Trophoblast cell (in vitro differentiated cells and primary cell): Measurements from ENCODE around the gene DMXL2.
"Not testable (repeated sequence)": the region's sequence is repeated elsewhere in the genome, so short reads cannot be mapped to it uniquely, and the experiment has no call there.

ENCODE experiments used
- DNase-seq, 2 donors: peaks; one replicate each; pipeline ENCODE4 v3.0.0-alpha.2; 2016
- H2AFZ ChIP-seq: 2 replicates; pipeline ENCODE4 v1.6.1; 2013; ENCODE audit warnings: low read length, moderate library complexity, mild to moderate bottlenecking; ENCODE audit not compliant: insufficient read depth, poor library complexity
- H2AK5ac ChIP-seq: 2 replicates; pipeline ENCODE4 v1.6.1; 2013; ENCODE audit warnings: mild to moderate bottlenecking, low read length
- H2BK120ac ChIP-seq: 2 replicates; pipeline ENCODE4 v1.6.1; 2013; ENCODE audit warnings: low read length, mild to moderate bottlenecking, moderate library complexity; ENCODE audit not compliant: insufficient read depth, poor library complexity
- H2BK12ac ChIP-seq: 2 replicates; pipeline ENCODE4 v1.6.1; 2013; ENCODE audit warnings: mild to moderate bottlenecking, low read length, moderate library complexity
- H2BK5ac ChIP-seq: 2 replicates; pipeline ENCODE4 v1.6.1; 2013; ENCODE audit warnings: low read length, low read depth, moderate library complexity, mild to moderate bottlenecking; ENCODE audit not compliant: poor library complexity
- H3K14ac ChIP-seq: 2 replicates; pipeline ENCODE4 v1.6.1; 2013; ENCODE audit warnings: mild to moderate bottlenecking, low read length
- H3K18ac ChIP-seq: 2 replicates; pipeline ENCODE4 v1.6.1; 2013; ENCODE audit warnings: mild to moderate bottlenecking, low read length
- H3K23ac ChIP-seq: 2 replicates; pipeline ENCODE4 v1.6.1; 2013; ENCODE audit warnings: low read length
- H3K27ac ChIP-seq: 2 replicates; pipeline ENCODE4 v1.5.1; 2013; ENCODE audit warnings: low read depth, mild to moderate bottlenecking, inconsistent platforms, low read length, moderate library complexity
- H3K27me3 ChIP-seq: 2 replicates; pipeline ENCODE4 v1.6.1; 2013; ENCODE audit warnings: inconsistent platforms, mild to moderate bottlenecking, low read length, moderate library complexity; ENCODE audit not compliant: insufficient read depth
- H3K36me3 ChIP-seq, 2 experiments: 1 replicate in 1 of 2; 2 replicates in 1 of 2; pipeline ENCODE4 v1.6.1; 2013; ENCODE audit warnings: low read length in 2 of 2, mild to moderate bottlenecking in 2 of 2, moderate library complexity in 1 of 2; ENCODE audit not compliant: insufficient read depth in 2 of 2, control insufficient read depth in 1 of 2
- H3K4ac ChIP-seq: 2 replicates; pipeline ENCODE4 v1.6.1; 2013; ENCODE audit warnings: low read depth, mild to moderate bottlenecking, low read length, moderate library complexity
- H3K4me1 ChIP-seq, 2 experiments: 1 replicate in 1 of 2; 2 replicates in 1 of 2; pipeline ENCODE4 v1.6.1; 2013; ENCODE audit warnings: low read length in 2 of 2, mild to moderate bottlenecking in 2 of 2, moderate library complexity in 1 of 2; ENCODE audit not compliant: insufficient read depth in 2 of 2, control insufficient read depth in 1 of 2
- H3K4me2 ChIP-seq: 2 replicates; pipeline ENCODE4 v1.6.1; 2013; ENCODE audit warnings: inconsistent platforms, mild to moderate bottlenecking, low read length, moderate library complexity
- H3K4me3 ChIP-seq: 2 replicates; pipeline ENCODE4 v1.5.1; 2013; ENCODE audit warnings: mild to moderate bottlenecking, low read depth, low read length, inconsistent platforms
- H3K79me1 ChIP-seq: one replicate; pipeline ENCODE4 v1.6.1; 2013; ENCODE audit warnings: low read length
- H3K79me2 ChIP-seq: 2 replicates; pipeline ENCODE4 v1.6.1; 2013; ENCODE audit warnings: low read length, mild to moderate bottlenecking; ENCODE audit not compliant: control insufficient read depth, insufficient read depth, poor library complexity
- H3K9ac ChIP-seq: 2 replicates; pipeline ENCODE4 v1.6.1; 2013; ENCODE audit warnings: mild to moderate bottlenecking, low read length
- H3K9me3 ChIP-seq: 2 replicates; pipeline ENCODE4 v1.6.1; 2013; ENCODE audit warnings: low read depth, mild to moderate bottlenecking, control low read depth, inconsistent platforms, low read length; ENCODE audit not compliant: insufficient read depth
- H4K12ac ChIP-seq: 2 replicates; pipeline ENCODE4 v1.6.1; 2013; ENCODE audit warnings: low read depth, mild to moderate bottlenecking, low read length, moderate library complexity
- H4K8ac ChIP-seq: 2 replicates; pipeline ENCODE4 v1.6.1; 2013; ENCODE audit warnings: low read depth, mild to moderate bottlenecking, low read length, moderate library complexity
- H4K91ac ChIP-seq: one replicate; pipeline ENCODE4 v1.6.1; 2013; ENCODE audit warnings: low read depth, mild to moderate bottlenecking, low read length, moderate library complexity
- WGBS: extraction: QIAGEN DNeasy Blood & Tissue Kit; methylation state at CpG from one replicate; pipeline ENCODE4 v1.1.7; 2013; ENCODE audit warnings: missing lambda C conversion rate; ENCODE audit not compliant: insufficient read length, insufficient coverage; ENCODE audit errors: extremely low coverage; 5-methylcytosine and 5-hydroxymethylcytosine counted together

The DMXL2 gene

DNA sequence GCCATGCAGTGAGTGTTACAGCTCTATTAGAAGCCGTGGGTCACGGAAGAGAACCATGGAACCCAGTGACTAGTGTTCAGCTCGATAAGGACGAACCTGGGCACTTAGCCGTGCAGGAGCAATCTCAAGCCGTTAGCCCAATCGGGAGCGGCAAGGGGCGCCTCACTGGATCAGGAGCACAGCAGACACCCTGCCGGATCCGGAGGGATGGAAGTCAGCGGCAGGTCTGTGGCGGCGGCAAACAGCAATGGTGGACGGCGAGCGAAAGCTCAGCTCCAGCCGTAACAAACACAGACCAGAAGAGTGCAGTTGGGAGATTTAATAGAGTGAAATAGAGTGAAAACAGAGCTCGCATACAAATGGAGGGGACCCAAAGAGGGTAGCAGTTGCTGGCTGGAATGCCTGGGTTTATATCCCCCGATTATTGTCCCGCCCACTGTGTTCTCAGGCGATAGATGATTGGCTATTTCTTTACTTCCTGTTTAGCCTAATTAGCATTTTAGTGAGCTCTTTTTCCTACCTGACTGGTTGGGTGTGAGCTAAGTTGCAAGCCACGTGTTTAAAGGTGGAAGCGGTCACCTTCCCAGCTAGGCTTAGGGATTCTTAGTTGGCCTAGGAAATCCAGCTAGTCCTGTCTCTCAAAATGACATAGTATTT, 33.0 kb upstream of the DMXL2 start:
- H4K91ac ChIP-seq, H2BK120ac ChIP-seq, H3K4me1 ChIP-seq, H2BK12ac ChIP-seq, H2BK5ac ChIP-seq, H3K79me2 ChIP-seq, H3K79me1 ChIP-seq, H4K12ac ChIP-seq, H3K9me3 ChIP-seq, H3K27ac ChIP-seq, H3K9ac ChIP-seq, H3K36me3 ChIP-seq, H2AFZ ChIP-seq, H3K14ac ChIP-seq, H3K27me3 ChIP-seq, H3K4me2 ChIP-seq, H3K4ac ChIP-seq, H4K8ac ChIP-seq, H3K18ac ChIP-seq, H3K23ac ChIP-seq, H3K4me3 ChIP-seq, H2AK5ac ChIP-seq: not testable (repeated sequence)
- no CpG with 5 or more reads among the region's 24 CpGs for WGBS
- DNase-seq: peak; percentile 28 to 52

DNA sequence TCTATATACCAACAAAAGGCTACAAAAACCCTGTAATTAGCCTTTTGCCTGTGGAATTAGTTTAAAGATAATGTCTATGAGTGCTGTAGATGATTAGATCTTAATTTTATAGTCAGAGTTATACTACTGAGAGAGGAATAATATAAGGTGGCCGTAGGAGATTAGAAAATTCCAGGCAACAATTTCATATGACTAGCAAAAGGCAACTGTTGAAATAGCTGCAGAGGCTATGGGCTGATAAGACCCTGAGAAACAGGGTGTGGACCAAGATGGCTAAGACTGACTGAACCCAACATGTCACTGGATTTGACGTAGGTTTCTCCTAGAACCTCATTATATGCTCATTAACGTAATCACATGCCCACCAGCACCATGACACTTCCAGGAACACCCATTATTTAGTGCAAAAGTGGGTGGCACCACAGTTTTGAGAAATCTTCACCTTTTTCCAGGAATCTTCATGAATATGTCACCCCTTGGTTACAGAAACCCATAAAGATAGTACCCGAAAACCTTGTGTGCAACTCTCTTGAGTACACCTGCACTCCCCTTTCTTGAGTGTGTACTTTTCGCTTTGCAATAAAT, 29.6 kb upstream of the DMXL2 start:
- Histone ChIP-seq H3K79me2 (no peaks in the 10 kb centered on the region), H3K9ac (no peak overlapping the region), H3K14ac (no peak overlapping the region), H2BK5ac (no peak overlapping the region), H3K23ac (no peak overlapping the region), H2BK12ac (no peak overlapping the region), H3K79me1 (no peaks in the 10 kb centered on the region), H3K4ac (no peak overlapping the region), H4K8ac (no peak overlapping the region), H3K27ac (no peak overlapping the region), H2BK120ac (no peak overlapping the region), H3K9me3 (no peaks in the 10 kb centered on the region), H3K36me3 (no peaks in the 10 kb centered on the region), H3K4me3 (no peak overlapping the region), H4K12ac (no peak overlapping the region), H2AFZ (no peak overlapping the region), H4K91ac (no peak overlapping the region), H3K4me2 (no peak overlapping the region), H3K18ac (no peak overlapping the region), H2AK5ac (no peak overlapping the region), H3K4me1 (no peaks in the 10 kb centered on the region), H3K27me3 (no peaks in the 10 kb centered on the region)
- DNase-seq: no peak
- WGBS: no CpG with 5 or more reads among the region's 5 CpGs

DNA sequence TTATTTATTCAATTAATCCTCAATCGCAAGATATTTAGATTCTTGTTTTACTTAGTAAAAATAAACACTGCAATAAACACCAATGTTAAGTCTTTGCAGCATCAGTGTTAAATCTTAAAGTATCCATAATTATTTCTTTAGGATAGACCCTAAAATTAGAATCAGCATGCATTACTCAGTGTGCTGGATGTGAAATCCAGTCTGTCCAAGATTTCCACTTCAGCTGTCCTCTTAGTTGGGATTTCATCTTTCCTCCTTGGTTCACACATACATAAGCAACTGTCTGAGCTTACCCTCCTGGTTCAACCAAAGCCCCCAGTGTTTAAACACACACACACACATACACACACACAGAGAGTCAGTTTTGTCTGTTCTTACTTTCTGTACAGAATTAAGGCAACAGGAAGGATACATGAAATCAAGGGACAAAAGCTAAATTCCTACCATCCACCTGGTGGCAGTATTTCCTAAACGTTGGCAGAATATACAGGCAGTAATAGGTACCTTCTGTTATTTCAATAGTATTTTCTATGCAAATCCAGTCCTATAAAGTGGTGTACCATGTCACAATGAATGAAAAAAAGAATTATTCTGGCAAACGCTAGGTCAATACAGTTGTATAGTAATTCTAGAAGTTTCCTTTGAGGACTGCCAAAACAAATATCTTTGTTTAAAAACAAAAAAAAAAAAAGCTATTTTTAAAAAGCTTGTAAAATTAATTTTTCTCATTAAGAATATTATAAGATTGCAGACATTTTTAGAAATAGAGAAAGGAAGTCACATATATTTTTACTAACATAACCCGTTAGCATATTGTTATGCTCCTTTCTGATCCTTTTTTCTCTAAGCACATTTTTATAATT, 27.3 kb upstream of the DMXL2 start:
- Histone ChIP-seq H3K4me3 (no peak overlapping the region), H3K9ac (no peak overlapping the region), H3K14ac (no peak overlapping the region), H3K4me1 (no peaks in the 10 kb centered on the region), H3K36me3 (no peaks in the 10 kb centered on the region), H3K23ac (no peak overlapping the region), H2AFZ (no peak overlapping the region), H3K4me2 (no peak overlapping the region), H2BK5ac (no peak overlapping the region), H3K79me2 (no peaks in the 10 kb centered on the region), H2BK120ac (no peak overlapping the region), H4K91ac (no peak overlapping the region), H3K18ac (no peak overlapping the region), H3K79me1 (no peaks in the 10 kb centered on the region), H3K27me3 (no peaks in the 10 kb centered on the region), H2AK5ac (no peak overlapping the region), H3K4ac (no peak overlapping the region), H4K8ac (no peak overlapping the region), H3K27ac (no peak overlapping the region), H4K12ac (no peak overlapping the region), H3K9me3 (no peaks in the 10 kb centered on the region), H2BK12ac (no peak overlapping the region)
- DNase-seq: peak; percentile 47 to 84
- WGBS: no CpG with 5 or more reads among the region's 4 CpGs

DNA sequence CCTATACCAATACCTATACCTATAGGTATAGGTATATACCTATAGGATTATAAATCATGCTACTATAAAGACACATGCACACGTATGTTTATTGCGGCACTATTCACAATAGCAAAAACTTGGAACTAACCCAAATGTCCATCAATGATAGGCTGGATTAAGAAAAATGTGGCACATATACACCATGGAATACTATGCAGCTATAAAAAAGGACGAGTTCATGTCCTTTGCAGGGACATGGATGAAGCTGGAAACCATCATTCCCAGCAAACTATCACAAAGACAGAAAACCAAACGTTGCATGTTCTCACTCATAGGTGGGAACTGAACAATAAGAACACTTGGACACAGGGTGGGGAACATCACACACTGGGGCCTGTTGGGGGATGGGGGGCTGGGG, 26.1 kb upstream of the DMXL2 start:
- H3K9me3 ChIP-seq, H3K18ac ChIP-seq, H3K4me2 ChIP-seq, DNase-seq, H3K27me3 ChIP-seq, H3K79me1 ChIP-seq, H3K9ac ChIP-seq, H2BK120ac ChIP-seq, H3K79me2 ChIP-seq, H2BK5ac ChIP-seq, H3K4me3 ChIP-seq, H2AK5ac ChIP-seq, H3K4ac ChIP-seq, H3K27ac ChIP-seq, H3K23ac ChIP-seq, H4K91ac ChIP-seq, H4K8ac ChIP-seq, H2AFZ ChIP-seq, H3K14ac ChIP-seq, H3K36me3 ChIP-seq, H2BK12ac ChIP-seq, H4K12ac ChIP-seq, H3K4me1 ChIP-seq: not testable (repeated sequence)
- no CpG with 5 or more reads among the region's 4 CpGs for WGBS
